ENCODE results near the gene SKI. TPM values are rescaled to one million over a fixed set of nuclear protein-coding genes. Genes with fewer than 3 reads are reported as not detected.

Gene SKI
- total and polyA plus RNA-seq, 10 of the 15 experiments (the other 5 are each of a cell fraction or from before 2014, with no cell fraction given), result 0.03 to 14.9 (median 0.96) TPM

GRCh38 chr1:2322065-2322571 lies 94.0 kb downstream of the SKI start:
- DNase-seq (ENCODE audit: low read depth, low spot score), result no peak
- ChIA-PET SMC1A (ENCODE audit: uncharacterized antibody, unreplicated experiment) (no interaction called here), RAD21 (ENCODE audit: unreplicated experiment) (no interaction called here), POLR2A (no interaction called here), CTCF (no interaction called here)
- H4K20me1 ChIP-seq (ENCODE audit: control insufficient read depth, insufficient read depth), result no peaks in the 10 kb centered on the region
- in situ Hi-C loops (cut with MboI) (no loop called here), intact Hi-C loops (cut with micrococcal nuclease; ENCODE audit: unreplicated experiment) (no loop called here)
- WGBS (ENCODE audit: insufficient coverage, insufficient replicate concordance, low lambda C conversion rate, missing lambda C conversion rate), result 35% methylated on average over 30 of the region's 30 CpGs
- TF ChIP-seq SMARCA5 (IDR thresholded peaks at IDR 0.05), result no peak
- TF ChIP-seq SMAD1 (IDR thresholded peaks at IDR 0.05; ENCODE audit: low read depth, partially characterized antibody), result no peak
- TF ChIP-seq HDGF (IDR thresholded peaks at IDR 0.05), result no peak
- TF ChIP-seq FOXK2 (IDR thresholded peaks at IDR 0.05), result no peak
- TF ChIP-seq ZNF622 (IDR thresholded peaks at IDR 0.05), result no peak
- TF ChIP-seq PAX5 (IDR thresholded peaks at IDR 0.05; ENCODE audit: borderline replicate concordance, low read depth, low read length), result no peak
- no peak for TF ChIP-seq FOS (IDR thresholded peaks at IDR 0.05; ENCODE audit: borderline replicate concordance, extremely low read depth, insufficient read length)
- TF ChIP-seq KDM1A (IDR thresholded peaks at IDR 0.05; ENCODE audit: borderline replicate concordance), result no peak
- no peak for TF ChIP-seq WRNIP1 (IDR thresholded peaks at IDR 0.05; ENCODE audit: borderline replicate concordance, low read depth, low read length)
- TF ChIP-seq PAX8 (IDR thresholded peaks at IDR 0.05), result no peak
- TF ChIP-seq ZSCAN29 (IDR thresholded peaks at IDR 0.05), result no peak
- no peak for TF ChIP-seq ZNF217 (IDR thresholded peaks at IDR 0.05)
- no peak for ATAC-seq
- no peaks in the 10 kb centered on the region for H3K79me2 ChIP-seq (ENCODE audit: control insufficient read depth, insufficient read depth, low read length)
- no peak overlapping the region for H3K9ac ChIP-seq (ENCODE audit: control insufficient read depth, insufficient read depth, low read length)
- no peaks in the 10 kb centered on the region for H3K4me1 ChIP-seq (ENCODE audit: control insufficient read depth, insufficient read depth, low read length)
- BruUV-seq (replicated peaks), result no TSS peak
- no peak for FAIRE-seq
- H2AFZ ChIP-seq (ENCODE audit: control insufficient read depth, low read depth, low read length), result no peak overlapping the region
- no peak overlapping the region for H3K4me3 ChIP-seq
- no peaks in the 10 kb centered on the region; the same call in 2 of the 3 replicates for H3K9me3 ChIP-seq (replicated peaks; ENCODE audit: control insufficient read depth, insufficient read depth, low read length)
- H3K27ac ChIP-seq (ENCODE audit: control insufficient read depth, insufficient read depth), result no peak overlapping the region
- no peaks in the 10 kb centered on the region for H3K27me3 ChIP-seq (replicated peaks in 1 of 2; ENCODE audit: control insufficient read depth in 2 of 2, insufficient read depth in 2 of 2, low read length in 1 of 2)
- no peaks in the 10 kb centered on the region for H3K36me3 ChIP-seq (ENCODE audit: control insufficient read depth in 2 of 2, insufficient read depth in 2 of 2, low read length in 1 of 2)
- no peak overlapping the region for H3K4me2 ChIP-seq (ENCODE audit: control insufficient read depth, insufficient read depth)
